BJ (cell line): ENCODE results near the gene UBAC1. TPM values are rescaled to one million over a fixed set of nuclear protein-coding genes. Genes with fewer than 3 reads are reported as not detected.

Experiments
- CTCF ChIA-PET: fragments of 350-600 bp; formaldehyde crosslinking; extraction: SDS; loops from one replicate; lab custom pipeline; 2021; ENCODE audit warnings: antibody characterized with exemption, inconsistent platforms; lab: Yijun Ruan, JAX
- POLR2A ChIA-PET: fragments of 300-600 bp; sonication (Branson Sonifier 250); formaldehyde crosslinking; extraction: SDS; loops from one replicate; lab custom pipeline; 2021; ENCODE audit warnings: antibody characterized with exemption; lab: Charles Lee
- DNase-seq: peaks from one replicate; pipeline ENCODE4 v3.0.0-alpha.2; 2011; ENCODE audit warnings: low read depth
- H3K27me3 ChIP-seq: 2 replicates; pipeline ENCODE4 v1.6.0; 2011; ENCODE audit warnings: low read length; ENCODE audit not compliant: control insufficient read depth, insufficient read depth
- H3K36me3 ChIP-seq: 2 replicates; pipeline ENCODE4 v1.5.1; 2011; ENCODE audit warnings: low read length; ENCODE audit not compliant: control insufficient read depth, insufficient read depth
- H3K4me3 ChIP-seq: 2 replicates; pipeline ENCODE4 v1.5.1; 2011; ENCODE audit warnings: low read depth, mild to moderate bottlenecking, control low read depth, low read length
- polyA plus RNA-seq: library from polyadenylated mRNA; depleted of rRNA; stranded (reverse); fragments of >200 nt; gene quantifications from 2 replicates; pipeline ENCODE4 v1.2.3, GENCODE V29; 2011
- TF ChIP-seq, protein P1 (sequence below): IDR thresholded peaks from 2 replicates; pipeline ENCODE4 v1.5.1; 2011; ENCODE audit warnings: low read depth, mild to moderate bottlenecking, control low read depth, inconsistent platforms, low read length, moderate library complexity; ENCODE audit not compliant: insufficient read depth

The UBAC1 gene
- polyA plus RNA-seq, 1 experiment, result 50.2 TPM

DNA sequence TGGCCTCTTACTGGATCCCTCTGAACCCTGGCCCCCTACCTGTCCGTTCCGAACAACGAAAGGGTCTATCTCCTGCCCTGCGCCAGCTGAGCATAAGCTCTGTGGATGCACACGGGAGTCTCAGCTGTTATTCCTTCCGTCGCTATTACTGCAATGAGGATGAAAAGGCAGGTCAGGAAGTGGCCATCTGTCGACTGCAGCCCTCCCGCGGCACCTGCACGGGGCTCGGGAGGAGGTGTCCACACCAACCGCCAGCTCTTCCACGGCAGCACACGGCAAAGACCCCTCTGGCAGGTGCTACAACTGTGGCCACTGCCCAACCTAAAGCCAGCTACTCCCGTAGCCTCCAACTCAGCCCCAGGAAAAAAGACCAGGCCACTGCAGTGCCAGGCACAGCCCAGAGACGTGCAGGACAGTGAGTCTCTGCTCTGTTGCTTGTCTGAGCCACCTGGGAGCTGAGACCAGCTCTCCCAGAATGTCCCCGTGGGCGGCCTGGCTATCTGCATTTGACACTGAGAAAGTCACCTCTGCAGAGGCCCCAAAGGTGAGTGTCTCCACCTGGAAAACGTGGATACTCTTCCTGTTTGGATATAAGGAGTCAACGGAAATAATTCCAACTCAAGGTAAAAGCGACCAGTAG lies 72.9 kb downstream of the UBAC1 start:
- H3K4me3 ChIP-seq, result no peak overlapping the region
- no peaks in the 10 kb centered on the region for H3K27me3 ChIP-seq
- no peak for DNase-seq
- TF ChIP-seq, protein P1, sequence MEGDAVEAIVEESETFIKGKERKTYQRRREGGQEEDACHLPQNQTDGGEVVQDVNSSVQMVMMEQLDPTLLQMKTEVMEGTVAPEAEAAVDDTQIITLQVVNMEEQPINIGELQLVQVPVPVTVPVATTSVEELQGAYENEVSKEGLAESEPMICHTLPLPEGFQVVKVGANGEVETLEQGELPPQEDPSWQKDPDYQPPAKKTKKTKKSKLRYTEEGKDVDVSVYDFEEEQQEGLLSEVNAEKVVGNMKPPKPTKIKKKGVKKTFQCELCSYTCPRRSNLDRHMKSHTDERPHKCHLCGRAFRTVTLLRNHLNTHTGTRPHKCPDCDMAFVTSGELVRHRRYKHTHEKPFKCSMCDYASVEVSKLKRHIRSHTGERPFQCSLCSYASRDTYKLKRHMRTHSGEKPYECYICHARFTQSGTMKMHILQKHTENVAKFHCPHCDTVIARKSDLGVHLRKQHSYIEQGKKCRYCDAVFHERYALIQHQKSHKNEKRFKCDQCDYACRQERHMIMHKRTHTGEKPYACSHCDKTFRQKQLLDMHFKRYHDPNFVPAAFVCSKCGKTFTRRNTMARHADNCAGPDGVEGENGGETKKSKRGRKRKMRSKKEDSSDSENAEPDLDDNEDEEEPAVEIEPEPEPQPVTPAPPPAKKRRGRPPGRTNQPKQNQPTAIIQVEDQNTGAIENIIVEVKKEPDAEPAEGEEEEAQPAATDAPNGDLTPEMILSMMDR, result no peak
- no peaks in the 10 kb centered on the region for H3K36me3 ChIP-seq
- CTCF ChIA-PET, result interaction anchor here (1.9 kb wide), 1 partner anchor 79 kb away, joined by 4 read pairs; no protein-coding TSS in a partner anchor
- POLR2A ChIA-PET, result no interaction called here

GRCh38 chr9:135887585-135888050 lies 73.6 kb downstream of the UBAC1 start:
- POLR2A ChIA-PET, result no interaction called here
- no peak for DNase-seq
- Histone ChIP-seq H3K27me3 (no peaks in the 10 kb centered on the region), H3K36me3 (no peaks in the 10 kb centered on the region), H3K4me3 (no peak overlapping the region)
- CTCF ChIA-PET, result no interaction called here
- TF ChIP-seq, protein P1, result no peak

- no peaks in the 10 kb centered on the region for H3K36me3 ChIP-seq
- no peak for DNase-seq
- H3K27me3 ChIP-seq, result no peaks in the 10 kb centered on the region
- ChIA-PET POLR2A (no interaction called here), CTCF (interaction anchor here (0.8 kb wide), 1 partner anchor 14 kb away, joined by 3 read pairs; no protein-coding TSS in a partner anchor)
- H3K4me3 ChIP-seq, result no peak overlapping the region
- TF ChIP-seq, protein P1, result no peak
Observed at GRCh38 chr9:135887021-135887507, 74.1 kb downstream of the UBAC1 start.

GRCh38 chr9:135886147-135886981 lies 74.8 kb downstream of the UBAC1 start:
- no peaks in the 10 kb centered on the region for H3K27me3 ChIP-seq
- H3K4me3 ChIP-seq, result no peak overlapping the region
- POLR2A ChIA-PET, result no interaction called here
- TF ChIP-seq, protein P1, result no peak
- CTCF ChIA-PET, result interaction anchor here (0.8 kb wide), 1 partner anchor 15 kb away, joined by 3 read pairs; no protein-coding TSS in a partner anchor
- no peak for DNase-seq
- H3K36me3 ChIP-seq, result peaks cover 2% of the 10 kb centered on the region; the same call in 1 of the 2 replicates
